Subcutaneous abdominal adipose tissue (tissue), 5 donors: ENCODE results near the gene ATP6V0D1.
A peak's percentile ranks its signal among the peaks of the same experiment; 100 is the strongest.
"Not testable (repeated sequence)": the region's sequence is repeated elsewhere in the genome, so short reads cannot be mapped to it uniquely, and the experiment has no call there.

ENCODE experiments used
- H3K27ac ChIP-seq: one replicate; pipeline ENCODE4 v1.7.0; 2013; ENCODE audit warnings: low read depth, mild to moderate bottlenecking, inconsistent platforms, low read length, moderate library complexity
- H3K27me3 ChIP-seq, 5 donors: one replicate each; pipeline ENCODE4 v1.7.0; 2013; ENCODE audit warnings: low read length in 5 of 5, inconsistent platforms in 1 of 5; ENCODE audit not compliant: control insufficient read depth in 5 of 5, insufficient read depth in 4 of 5
- H3K36me3 ChIP-seq, 5 donors: one replicate each; pipeline ENCODE4 v1.7.0; 2013; ENCODE audit warnings: low read length in 5 of 5; ENCODE audit not compliant: control insufficient read depth in 5 of 5, insufficient read depth in 5 of 5
- H3K4me1 ChIP-seq, 5 donors: one replicate each; pipeline ENCODE4 v1.7.0; 2013; ENCODE audit warnings: low read length in 5 of 5, mild to moderate bottlenecking in 3 of 5, moderate library complexity in 1 of 5; ENCODE audit not compliant: control insufficient read depth in 5 of 5, insufficient read depth in 5 of 5
- H3K4me3 ChIP-seq, 5 donors: one replicate each; pipeline ENCODE4 v1.7.0; 2013; ENCODE audit warnings: low read length in 5 of 5, low read depth in 1 of 5
- H3K9ac ChIP-seq, 5 donors: one replicate each; pipeline ENCODE4 v1.7.0; 2013; ENCODE audit warnings: low read length in 5 of 5, mild to moderate bottlenecking in 4 of 5, moderate library complexity in 3 of 5
- H3K9me3 ChIP-seq, 5 donors: one replicate each; pipeline ENCODE4 v1.7.0; 2013; ENCODE audit warnings: low read length in 5 of 5; ENCODE audit not compliant: control insufficient read depth in 5 of 5
- donor health status: healthy.
- donor health status: healthy.
- donor health status: healthy.
- donor health status: healthy.
- donor health status: healthy.

The ATP6V0D1 gene

GRCh38 chr16:67423611-67424260 is 57.2 kb downstream of the ATP6V0D1 start:
- H3K27me3 ChIP-seq = peaks cover 12 to 31% (median 22%) of the 10 kb centered on the region in 5 donors
- no peak overlapping the region for H3K4me3 ChIP-seq
- H3K27ac ChIP-seq = no peak overlapping the region
- no peaks in the 10 kb centered on the region for H3K36me3 ChIP-seq
- peaks cover 0 to 31% (median 17%) of the 10 kb centered on the region in 5 donors for H3K4me1 ChIP-seq
- no peaks in the 10 kb centered on the region for H3K9me3 ChIP-seq
- H3K9ac ChIP-seq = no peak overlapping the region

- Histone ChIP-seq H3K36me3 (no peaks in the 10 kb centered on the region), H3K27ac (no peak overlapping the region), H3K9ac (no peak overlapping the region), H3K9me3 (no peaks in the 10 kb centered on the region), H3K27me3 (peaks cover 11 to 31% (median 20%) of the 10 kb centered on the region in 5 donors), H3K4me3 (no peak overlapping the region), H3K4me1 (peaks cover 0 to 27% (median 14%) of the 10 kb centered on the region in 5 donors)
Measured at GRCh38 chr16:67423015-67423414, 57.9 kb downstream of the ATP6V0D1 start.

GRCh38 chr16:67421030-67421429 is 59.9 kb downstream of the ATP6V0D1 start:
- Histone ChIP-seq H3K27me3 (peaks cover 6 to 18% (median 7%) of the 10 kb centered on the region in 5 donors), H3K9ac (no peak overlapping the region), H3K4me1 (peaks cover 0 to 20% (median 12%) of the 10 kb centered on the region in 5 donors), H3K4me3 (no peak overlapping the region), H3K27ac (no peak overlapping the region), H3K9me3 (no peaks in the 10 kb centered on the region), H3K36me3 (no peaks in the 10 kb centered on the region)

- Histone ChIP-seq H3K27me3 (peaks cover 0 to 7% (median 3%) of the 10 kb centered on the region in 5 donors), H3K9me3 (no peaks in the 10 kb centered on the region), H3K27ac (no peak overlapping the region)
Measured at GRCh38 chr16:67419931-67420330, 61.0 kb downstream of the ATP6V0D1 start.

DNA sequence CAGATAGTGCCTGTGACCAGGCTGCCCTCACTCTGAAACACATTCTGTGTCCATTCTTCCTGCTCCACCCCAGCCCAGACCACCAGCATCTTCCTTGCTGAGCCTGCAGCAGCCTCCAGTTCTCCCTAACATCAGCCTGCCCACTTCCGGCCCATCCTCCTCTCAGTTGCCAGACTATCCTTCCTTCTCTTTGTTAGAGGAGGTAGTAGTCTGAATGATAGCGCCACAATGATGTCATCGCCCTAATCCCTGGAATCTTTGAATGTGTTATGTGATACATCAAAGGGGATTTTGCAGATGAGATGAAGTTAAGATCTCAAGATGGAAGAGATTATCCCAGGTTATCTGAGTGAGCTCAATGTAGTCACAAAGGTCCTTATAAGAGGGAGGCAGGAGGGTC is 61.5 kb downstream of the ATP6V0D1 start:
- H3K4me3 ChIP-seq = no peak overlapping the region
- no peak overlapping the region for H3K9ac ChIP-seq
- H3K27ac ChIP-seq = no peak overlapping the region
- H3K36me3 ChIP-seq = no peaks in the 10 kb centered on the region
- H3K9me3 ChIP-seq = no peaks in the 10 kb centered on the region
- H3K27me3 ChIP-seq = peaks cover 0 to 3% (median under 1%) of the 10 kb centered on the region in 5 donors
- peaks cover 0 to 21% (median 19%) of the 10 kb centered on the region in 5 donors for H3K4me1 ChIP-seq

More at GRCh38 chr16:67419931-67420330, 61.0 kb downstream of the ATP6V0D1 start:
- Histone ChIP-seq H3K9ac (no peak overlapping the region), H3K4me1 (peaks cover 0 to 21% (median 21%) of the 10 kb centered on the region in 5 donors), H3K36me3 (no peaks in the 10 kb centered on the region), H3K4me3 (no peak overlapping the region)

- H3K9me3 ChIP-seq = no peaks in the 10 kb centered on the region
- no peak overlapping the region for H3K27ac ChIP-seq
- no peaks in the 10 kb centered on the region for H3K36me3 ChIP-seq
- H3K4me3 ChIP-seq = no peak overlapping the region
- no peaks in the 10 kb centered on the region for H3K27me3 ChIP-seq
- peak overlapping the region in 1 of 5 donors; percentile 11 for H3K9ac ChIP-seq
- peaks cover 0 to 25% (median 19%) of the 10 kb centered on the region in 5 donors for H3K4me1 ChIP-seq
Measured at GRCh38 chr16:67417333-67418061, 63.5 kb downstream of the ATP6V0D1 start.

- Histone ChIP-seq H3K27ac (peak within 1 kb of the TSS; percentile 69), H3K4me1 (peaks cover 0 to 25% (median 19%) of the 10 kb centered on the region in 5 donors), H3K9ac (peak within 1 kb of the TSS; percentile 86 to 93 (median 91)), H3K4me3 (peak within 1 kb of the TSS; percentile 75 to 87 (median 77)), H3K36me3 (no peaks in the 10 kb centered on the region), H3K9me3 (no peaks in the 10 kb centered on the region), H3K27me3 (no peaks in the 10 kb centered on the region)
Measured at GRCh38 chr16:67415872-67416793, 64.8 kb downstream of the ATP6V0D1 start, which contains the start of gene ZDHHC1. ZDHHC1 (minus strand) TSS chr16:67416477; CDS start chr16:67407775, 8,702 bp downstream.

- H3K4me3 ChIP-seq = peak overlapping the region; percentile 75 to 87 (median 77)
- H3K9me3 ChIP-seq, H3K27me3 ChIP-seq, H3K36me3 ChIP-seq: not testable (repeated sequence)
- H3K4me1 ChIP-seq = peaks cover 0 to 25% (median 19%) of the 10 kb centered on the region in 5 donors
- peak overlapping the region in 4 of 5 donors; percentile 86 to 93 (median 92) for H3K9ac ChIP-seq
- peak overlapping the region; percentile 69 for H3K27ac ChIP-seq
Measured at GRCh38 chr16:67415421-67415820, 65.5 kb downstream of the ATP6V0D1 start.

GRCh38 chr16:67413978-67414911 is 66.7 kb downstream of the ATP6V0D1 start:
- H3K36me3 ChIP-seq = peaks cover 0 to 2% (median 0%) of the 10 kb centered on the region in 5 donors
- H3K9me3 ChIP-seq = no peaks in the 10 kb centered on the region
- H3K4me1 ChIP-seq = peaks cover 0 to 25% (median 19%) of the 10 kb centered on the region in 5 donors
- H3K27me3 ChIP-seq = no peaks in the 10 kb centered on the region
- peak overlapping the region in 1 of 5 donors; percentile 25 for H3K9ac ChIP-seq
- H3K27ac ChIP-seq = peak overlapping the region; percentile 7
- H3K4me3 ChIP-seq = peak overlapping the region in 1 of 5 donors; percentile 0
